ENCODE measurements around the gene PEX26. TPM values are rescaled to one million over a fixed set of nuclear protein-coding genes. Genes with fewer than 3 reads are reported as not detected.
"Not testable (repeated sequence)": the region's sequence is repeated elsewhere in the genome, so short reads cannot be mapped to it uniquely, and the experiment has no call there.

PEX26 gene
- total RNA-seq, 3 donors from 2014 or later = 51.3 to 68.3 (median 58.2) TPM

- no peak for DNase-seq
- no peaks in the 10 kb centered on the region for H3K36me3 Mint-ChIP-seq (ENCODE audit: insufficient read depth)
- no peaks in the 10 kb centered on the region for H3K4me1 Mint-ChIP-seq (ENCODE audit: low read depth)
- peaks cover 7% of the 10 kb centered on the region for H3K27me3 Mint-ChIP-seq (ENCODE audit: low read depth)
- H3K4me3 Mint-ChIP-seq = no peak overlapping the region
- H3K9me3 Mint-ChIP-seq = no peaks in the 10 kb centered on the region
- ATAC-seq = no peak
These were observed 29.3 kb upstream of the PEX26 start for GRCh38 chr22:18048441-18048898.

- H3K36me3 Mint-ChIP-seq (ENCODE audit: insufficient read depth) = no peaks in the 10 kb centered on the region
- ATAC-seq (no peak), DNase-seq (no peak)
- peaks cover 7% of the 10 kb centered on the region for H3K27me3 Mint-ChIP-seq (ENCODE audit: low read depth)
- H3K4me3 Mint-ChIP-seq = no peak overlapping the region
- no peaks in the 10 kb centered on the region for H3K4me1 Mint-ChIP-seq (ENCODE audit: low read depth)
- H3K9me3 Mint-ChIP-seq = no peaks in the 10 kb centered on the region
These were observed 27.7 kb upstream of the PEX26 start for GRCh38 chr22:18050065-18050464.

- DNase-seq; ATAC-seq; H3K9me3 Mint-ChIP-seq; H3K4me3 Mint-ChIP-seq; H3K36me3 Mint-ChIP-seq (ENCODE audit: insufficient read depth); H3K27me3 Mint-ChIP-seq (ENCODE audit: low read depth); H3K4me1 Mint-ChIP-seq (ENCODE audit: low read depth): not testable (repeated sequence)
These were observed 26.7 kb upstream of the PEX26 start for GRCh38 chr22:18051113-18051512.

- not testable (repeated sequence) for ATAC-seq; H3K4me1 Mint-ChIP-seq (ENCODE audit: low read depth); DNase-seq; H3K9me3 Mint-ChIP-seq; H3K36me3 Mint-ChIP-seq (ENCODE audit: insufficient read depth); H3K4me3 Mint-ChIP-seq; H3K27me3 Mint-ChIP-seq (ENCODE audit: low read depth)
These were observed 24.4 kb upstream of the PEX26 start for GRCh38 chr22:18053216-18053946.

- no peak overlapping the region for H3K4me3 Mint-ChIP-seq
- ATAC-seq (no peak), DNase-seq (no peak)
- peaks cover 4% of the 10 kb centered on the region for H3K27me3 Mint-ChIP-seq (ENCODE audit: low read depth)
- no peaks in the 10 kb centered on the region for H3K9me3 Mint-ChIP-seq
- H3K36me3 Mint-ChIP-seq (ENCODE audit: insufficient read depth) = no peaks in the 10 kb centered on the region
- no peaks in the 10 kb centered on the region for H3K4me1 Mint-ChIP-seq (ENCODE audit: low read depth)
These were observed 22.1 kb upstream of the PEX26 start for GRCh38 chr22:18055619-18056160.

- H3K4me1 Mint-ChIP-seq (ENCODE audit: low read depth) = no peaks in the 10 kb centered on the region
- no peak overlapping the region for H3K4me3 Mint-ChIP-seq
- no peak for DNase-seq
- H3K27me3 Mint-ChIP-seq (ENCODE audit: low read depth) = peaks cover 4% of the 10 kb centered on the region
- no peaks in the 10 kb centered on the region for H3K9me3 Mint-ChIP-seq
- no peaks in the 10 kb centered on the region for H3K36me3 Mint-ChIP-seq (ENCODE audit: insufficient read depth)
- no peak for ATAC-seq
These were observed 21.6 kb upstream of the PEX26 start for GRCh38 chr22:18056161-18056666.

- H3K36me3 Mint-ChIP-seq (ENCODE audit: insufficient read depth) = no peaks in the 10 kb centered on the region
- H3K9me3 Mint-ChIP-seq = no peaks in the 10 kb centered on the region
- ATAC-seq (no peak), DNase-seq (no peak)
- H3K27me3 Mint-ChIP-seq (ENCODE audit: low read depth) = peaks cover 6% of the 10 kb centered on the region
- no peaks in the 10 kb centered on the region for H3K4me1 Mint-ChIP-seq (ENCODE audit: low read depth)
- H3K4me3 Mint-ChIP-seq = no peak overlapping the region
These were observed 20.8 kb upstream of the PEX26 start for GRCh38 chr22:18056807-18057474.

- Mint-ChIP-seq H3K36me3 (ENCODE audit: insufficient read depth) (no peaks in the 10 kb centered on the region), H3K4me1 (ENCODE audit: low read depth) (no peaks in the 10 kb centered on the region), H3K4me3 (no peak overlapping the region), H3K9me3 (no peaks in the 10 kb centered on the region), H3K27me3 (ENCODE audit: low read depth) (peaks cover 6% of the 10 kb centered on the region)
- ATAC-seq (no peak), DNase-seq (no peak)
These were observed 20.1 kb upstream of the PEX26 start for GRCh38 chr22:18057568-18058209.

GRCh38 chr22:18058371-18059093, 19.3 kb upstream of the PEX26 start:
- no peaks in the 10 kb centered on the region for H3K9me3 Mint-ChIP-seq
- no peak for DNase-seq
- no peaks in the 10 kb centered on the region for H3K36me3 Mint-ChIP-seq (ENCODE audit: insufficient read depth)
- H3K4me1 Mint-ChIP-seq (ENCODE audit: low read depth) = no peaks in the 10 kb centered on the region
- H3K27me3 Mint-ChIP-seq (ENCODE audit: low read depth) = peaks cover 6% of the 10 kb centered on the region
- no peak overlapping the region for H3K4me3 Mint-ChIP-seq
- ATAC-seq = no peak

- Mint-ChIP-seq H3K9me3 (no peaks in the 10 kb centered on the region), H3K36me3 (ENCODE audit: insufficient read depth) (no peaks in the 10 kb centered on the region), H3K4me1 (ENCODE audit: low read depth) (no peaks in the 10 kb centered on the region), H3K4me3 (no peak overlapping the region), H3K27me3 (ENCODE audit: low read depth) (peaks cover 6% of the 10 kb centered on the region)
- ATAC-seq (no peak), DNase-seq (no peak)
These were observed 18.7 kb upstream of the PEX26 start for GRCh38 chr22:18059094-18059417.

- Mint-ChIP-seq H3K4me1 (ENCODE audit: low read depth) (no peaks in the 10 kb centered on the region), H3K27me3 (ENCODE audit: low read depth) (peaks cover 10% of the 10 kb centered on the region), H3K4me3 (no peak overlapping the region), H3K9me3 (no peaks in the 10 kb centered on the region), H3K36me3 (ENCODE audit: insufficient read depth) (no peaks in the 10 kb centered on the region)
- DNase-seq (no peak), ATAC-seq (no peak)
These were observed 18.3 kb upstream of the PEX26 start for GRCh38 chr22:18059473-18059872.

- ATAC-seq (no peak), DNase-seq (no peak)
- H3K4me1 Mint-ChIP-seq (ENCODE audit: low read depth) = no peaks in the 10 kb centered on the region
- H3K4me3 Mint-ChIP-seq = no peak overlapping the region
- no peaks in the 10 kb centered on the region for H3K36me3 Mint-ChIP-seq (ENCODE audit: insufficient read depth)
- peaks cover 15% of the 10 kb centered on the region for H3K27me3 Mint-ChIP-seq (ENCODE audit: low read depth)
- H3K9me3 Mint-ChIP-seq = no peaks in the 10 kb centered on the region
These were observed 17.8 kb upstream of the PEX26 start for GRCh38 chr22:18059991-18060390.

GRCh38 chr22:18060646-18061620, 16.9 kb upstream of the PEX26 start:
- H3K4me1 Mint-ChIP-seq (ENCODE audit: low read depth) = peaks cover 4% of the 10 kb centered on the region
- H3K36me3 Mint-ChIP-seq (ENCODE audit: insufficient read depth) = no peaks in the 10 kb centered on the region
- DNase-seq = no peak
- ATAC-seq = no peak
- no peak overlapping the region for H3K4me3 Mint-ChIP-seq
- peaks cover 25% of the 10 kb centered on the region for H3K27me3 Mint-ChIP-seq (ENCODE audit: low read depth)
- no peaks in the 10 kb centered on the region for H3K9me3 Mint-ChIP-seq

Data from activated T-cell treated with anti-CD3 and anti-CD28 coated beads, Interleukin-2, amount 50 U/mL, for 4 hours (primary cell).